Left hindlimb (tissue), 1 donor: ENCODE data around the gene STAP1.
"Not testable (repeated sequence)": the region's sequence is repeated elsewhere in the genome, so short reads cannot be mapped to it uniquely, and the experiment has no call there.

Experiments
- DNase-seq: peaks from one replicate; pipeline ENCODE4 v3.0.0-alpha.2; 2018

Gene STAP1

GRCh38 chr4:67634741-67635140 lies 76.2 kb downstream of the STAP1 start:
- no peak for DNase-seq

- no peak for DNase-seq
Measured at GRCh38 chr4:67635331-67635730, 76.8 kb downstream of the STAP1 start.

GRCh38 chr4:67636978-67637377 lies 78.5 kb downstream of the STAP1 start:
- not testable (repeated sequence) for DNase-seq

GRCh38 chr4:67638136-67638535 lies 79.6 kb downstream of the STAP1 start:
- no peak for DNase-seq

- no peak for DNase-seq
Measured at GRCh38 chr4:67651536-67651935, 93.0 kb downstream of the STAP1 start.
